T-helper 22 cell (primary cell): ENCODE results near the gene CDIP1.
A peak's percentile ranks its signal among the peaks of the same experiment; 100 is the strongest.

Experiments
- DNase-seq: peaks from one replicate; pipeline ENCODE4 v3.0.0-alpha.2; 2020; ENCODE audit warnings: low read depth

CDIP1 gene

DNA sequence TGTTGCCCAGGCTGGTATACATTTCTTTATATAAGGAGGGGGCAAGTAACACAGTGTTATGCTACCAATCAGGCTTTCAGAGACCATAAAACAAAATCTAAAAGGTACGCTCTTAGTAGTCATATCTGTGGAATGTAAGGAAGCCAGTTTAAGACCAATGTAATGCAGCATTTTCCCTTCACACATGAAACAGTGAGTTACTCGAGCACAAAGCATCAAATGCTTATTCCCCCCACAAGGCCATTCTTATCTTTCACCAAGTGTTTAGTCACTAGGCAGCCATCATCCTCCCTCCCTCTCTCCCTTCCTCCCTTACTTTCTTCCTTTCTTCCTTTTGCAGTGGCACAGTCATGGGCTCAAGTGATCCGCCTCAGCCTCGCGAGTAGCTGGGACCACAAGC, 49.5 kb downstream of the CDIP1 start:
- DNase-seq: no peak

DNA sequence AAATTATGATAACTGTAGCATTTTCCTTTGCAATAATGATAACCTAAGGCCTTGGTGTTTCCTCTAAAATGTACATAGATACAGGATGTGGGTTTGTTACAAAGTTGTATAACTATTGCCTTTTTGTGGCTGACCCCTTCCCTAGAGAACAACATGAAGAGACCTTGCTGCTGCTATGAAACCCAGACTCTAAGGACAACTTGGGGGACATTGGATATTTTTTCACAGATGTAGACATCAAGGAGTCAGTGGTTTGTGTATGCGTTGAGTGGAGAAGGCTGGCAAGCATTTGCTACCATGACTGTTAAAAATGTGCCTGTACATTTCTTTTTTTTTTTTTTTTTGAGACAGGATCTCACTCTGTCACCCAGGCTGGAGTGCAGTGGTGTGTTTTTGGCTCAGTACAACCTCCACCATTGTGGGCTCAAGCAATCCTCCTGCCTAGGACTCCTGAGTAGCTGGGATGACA, 50.0 kb downstream of the CDIP1 start:
- DNase-seq: peak; percentile 9

DNA sequence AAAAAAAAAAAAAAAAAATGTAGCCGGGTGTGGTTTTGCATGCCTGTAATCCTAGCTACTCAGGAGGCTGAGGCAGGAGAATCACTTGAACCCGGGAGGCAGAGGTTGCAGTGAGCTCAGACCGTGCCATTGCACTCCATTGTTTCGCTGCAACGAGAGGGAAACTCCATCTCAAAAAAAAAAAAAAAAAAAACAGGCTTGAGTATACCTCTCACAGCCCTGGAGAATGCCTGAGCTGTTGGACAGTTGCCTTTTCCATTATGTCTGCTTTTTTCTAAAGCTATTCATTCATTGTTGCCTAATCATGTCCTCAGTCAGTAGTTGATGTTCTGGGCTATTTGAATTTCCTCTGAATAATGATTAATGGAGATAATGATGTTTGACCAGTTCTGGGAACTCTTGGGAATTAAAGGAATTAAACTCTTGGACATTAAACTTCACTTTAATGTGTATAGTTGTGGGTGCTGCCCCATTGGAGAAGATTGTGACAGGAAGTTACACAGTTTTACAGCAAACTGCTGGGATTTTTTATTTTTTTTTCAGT, 50.5 kb downstream of the CDIP1 start:
- DNase-seq: no peak

DNA sequence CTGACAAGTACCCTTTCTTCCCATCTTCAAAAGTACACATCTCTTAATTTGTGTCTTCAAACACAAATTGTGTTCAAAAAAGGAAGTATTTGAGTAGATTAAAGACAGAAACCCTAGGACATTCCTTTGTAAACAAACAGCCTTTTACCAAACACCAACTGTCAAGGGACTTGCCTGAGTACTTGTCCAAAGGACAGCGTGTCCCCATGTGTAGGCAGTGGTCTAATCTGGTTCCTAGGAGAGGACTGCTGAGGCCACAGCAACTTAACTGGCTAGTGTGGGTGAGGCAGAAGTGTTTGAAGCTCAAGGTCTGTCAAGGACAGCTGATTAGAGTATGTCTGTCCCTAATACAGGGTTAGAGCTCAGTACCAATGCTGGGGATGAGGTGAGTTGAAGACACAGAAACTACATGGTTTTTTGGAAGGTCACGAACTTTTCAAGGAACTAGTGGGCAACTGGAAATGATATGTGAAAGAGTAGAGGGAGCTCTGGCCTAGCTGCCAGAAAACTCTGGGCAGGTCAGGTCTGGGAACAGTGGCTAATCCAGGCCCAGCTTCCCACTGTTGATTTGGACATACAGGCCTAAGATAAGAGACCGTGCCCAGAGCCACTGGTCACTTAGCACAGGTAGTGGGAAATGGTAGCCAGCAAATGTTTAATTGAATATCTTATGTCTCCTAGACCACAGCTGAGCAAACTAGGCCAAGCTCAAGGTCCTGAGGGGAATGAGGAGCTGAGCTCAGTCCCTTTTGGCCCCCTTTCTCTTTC, 52.3 kb downstream of the CDIP1 start:
- DNase-seq: no peak

DNA sequence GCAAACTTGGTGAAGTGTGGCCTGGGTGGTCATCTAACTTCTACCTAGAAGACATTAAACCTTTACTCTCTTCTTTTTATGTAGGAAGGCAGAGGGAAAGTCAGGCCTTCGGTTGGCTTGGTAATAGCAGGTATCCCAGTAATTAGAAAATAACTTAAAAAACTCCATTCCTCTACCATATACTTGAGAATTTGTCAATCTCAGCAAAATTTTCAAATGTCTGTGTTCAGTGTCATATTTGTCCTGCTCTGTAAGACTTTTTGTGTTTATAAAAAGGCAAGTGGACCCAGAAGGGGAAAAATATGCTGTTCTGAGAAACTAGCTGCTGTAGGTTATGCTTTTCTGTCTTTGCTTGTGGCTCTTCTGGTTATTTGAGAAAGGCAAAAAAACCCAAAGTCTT, 56.6 kb downstream of the CDIP1 start:
- no peak for DNase-seq

DNA sequence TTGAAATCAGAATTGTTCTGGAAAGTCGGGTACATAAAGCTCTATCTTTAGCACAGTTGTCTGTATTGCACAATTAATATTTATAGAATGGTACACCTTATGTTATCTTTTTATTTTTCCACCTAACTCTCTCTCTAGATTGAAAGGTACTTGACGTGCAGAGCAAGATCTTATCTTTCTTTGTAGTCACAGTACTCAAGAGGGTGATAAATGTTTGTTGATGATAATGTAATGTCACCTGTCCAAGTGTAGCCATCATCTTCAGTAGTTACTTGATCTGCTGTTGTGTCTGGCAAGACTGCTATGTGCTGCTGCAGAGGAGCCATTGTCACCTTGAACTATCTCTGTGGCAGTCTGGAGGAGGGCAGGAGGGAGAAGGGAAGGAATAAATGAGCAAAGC, 57.0 kb downstream of the CDIP1 start:
- no peak for DNase-seq

DNA sequence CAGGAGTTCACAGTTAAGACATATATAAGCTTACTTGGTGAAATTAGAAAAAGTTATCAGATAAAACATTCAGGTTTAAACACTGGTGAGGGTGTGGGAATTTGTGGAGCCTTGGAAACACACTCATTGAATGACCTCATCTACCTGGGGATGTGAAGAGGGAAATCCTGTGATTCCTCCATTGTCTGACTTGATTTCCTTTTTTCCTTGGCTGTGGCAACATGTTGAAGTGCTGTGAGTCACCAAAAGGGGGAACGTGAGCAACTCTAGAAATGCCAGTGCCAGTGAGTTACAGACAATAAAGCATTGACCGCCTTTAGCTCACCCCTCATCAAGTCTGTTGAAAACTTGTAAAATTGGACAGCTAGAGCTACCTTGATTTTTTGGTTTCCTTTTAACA, 60.6 kb downstream of the CDIP1 start:
- no peak for DNase-seq

DNA sequence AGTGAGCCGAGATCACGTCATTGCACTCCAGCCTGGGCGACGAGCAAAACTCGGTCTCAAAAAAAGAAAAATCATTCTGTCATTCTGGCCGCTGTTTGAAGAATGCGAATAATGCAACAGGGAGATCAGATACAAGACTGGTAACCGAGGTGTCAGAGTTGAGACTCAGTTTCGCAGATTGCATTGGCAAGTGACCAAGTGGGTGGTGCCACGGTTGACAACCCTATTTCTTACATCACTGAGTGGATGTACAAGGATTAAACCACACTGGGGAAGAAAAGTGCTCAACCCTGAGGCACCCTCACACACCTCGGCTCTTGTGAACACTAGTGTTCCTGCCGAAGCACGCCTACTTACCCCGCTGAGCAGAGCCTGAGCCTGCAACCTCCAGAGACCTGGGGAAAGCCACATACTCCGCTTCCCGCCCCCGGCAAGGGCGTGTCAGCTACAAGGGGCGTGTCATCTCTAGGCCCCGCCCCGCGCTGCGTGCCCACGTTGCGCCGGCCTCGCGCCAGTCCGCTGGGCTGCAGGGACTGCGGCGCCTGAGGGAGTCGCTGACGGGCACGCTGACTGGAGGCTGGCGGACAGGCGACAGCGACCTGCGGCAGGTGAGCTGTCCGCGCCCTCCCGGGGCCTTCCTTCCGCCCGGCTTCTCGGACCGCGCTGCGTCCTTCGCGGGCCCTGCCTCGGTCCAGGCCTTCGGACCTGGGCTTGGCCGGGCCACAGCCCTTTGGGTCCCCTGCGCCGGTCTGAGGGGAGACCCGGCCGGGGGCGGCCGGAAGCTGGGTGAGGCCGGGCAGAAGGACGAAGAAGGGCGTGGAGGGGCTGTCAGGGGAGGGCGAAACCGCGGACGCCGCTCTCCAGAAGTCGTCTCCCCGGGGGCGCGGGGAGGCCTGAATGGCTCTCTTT, 62.4 kb downstream of the CDIP1 start, which contains the start of gene HMOX2:
Gene HMOX2 (plus strand): TSS at position 519 of the 909 bp plus-strand sequence. CDS start 29,127 bp downstream, outside the sequence.
- DNase-seq: peak; percentile 83

DNA sequence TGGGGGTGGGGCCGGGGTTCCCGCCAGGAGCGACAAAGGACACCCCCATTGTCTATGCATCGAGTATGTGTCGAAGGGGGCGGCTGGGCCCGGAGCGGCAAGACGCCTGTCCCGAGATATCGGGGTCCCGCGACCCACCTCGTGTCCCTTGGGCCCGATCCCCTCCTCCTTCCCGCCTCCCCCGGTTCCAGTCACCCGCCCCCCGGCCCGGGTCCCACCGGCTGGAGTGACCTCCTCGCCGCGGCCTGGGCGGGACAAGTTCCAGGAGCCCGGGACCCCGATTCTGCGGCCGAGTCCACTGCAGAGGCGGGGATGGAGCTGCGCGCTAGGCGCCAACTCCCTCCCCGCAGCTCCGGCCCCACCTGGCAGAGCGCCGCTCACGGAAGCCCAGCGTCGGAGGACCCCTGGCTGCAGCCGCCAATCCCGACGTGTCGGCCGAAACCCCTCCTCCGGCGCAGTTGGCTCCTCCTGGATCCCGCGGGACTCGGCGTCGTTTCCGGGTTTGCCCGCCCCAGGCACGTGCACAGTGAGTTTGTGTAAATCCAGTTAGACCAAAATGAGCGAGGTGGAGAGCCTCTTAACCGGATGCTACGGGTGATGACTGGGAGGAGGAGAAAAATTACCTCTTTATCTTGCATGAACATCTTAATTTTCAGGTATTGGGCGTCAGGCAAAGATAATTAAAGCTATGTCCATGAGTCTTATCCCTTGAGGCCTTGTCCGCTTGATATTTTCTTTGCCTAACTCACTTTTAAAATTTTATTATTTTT, 64.2 kb downstream of the CDIP1 start, which contains the start of gene NMRAL1:
Gene NMRAL1 (minus strand): TSS at position 434 of the 770 bp plus-strand sequence. CDS start 493 bp downstream, outside the sequence.
- peak; percentile 89 for DNase-seq

DNA sequence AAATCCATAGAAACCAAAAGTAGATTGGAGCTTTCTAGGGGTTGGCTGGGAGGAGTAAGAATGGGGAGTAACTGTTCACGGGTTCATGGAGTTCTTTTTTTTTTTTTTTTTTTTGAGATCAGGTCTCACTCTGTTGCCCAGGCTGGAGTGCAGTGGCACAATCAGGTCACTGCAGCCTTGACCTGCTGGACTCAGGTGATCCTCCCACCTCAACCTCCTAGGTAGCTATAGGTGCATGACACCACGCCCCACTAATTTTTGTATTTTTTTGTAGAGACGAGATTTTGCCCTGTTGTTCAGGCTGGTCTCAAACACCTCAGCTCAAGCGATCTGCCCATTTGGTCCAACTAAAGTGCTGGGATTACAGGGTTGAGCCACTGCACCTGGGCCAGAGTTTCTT, 65.7 kb downstream of the CDIP1 start:
- no peak for DNase-seq

DNA sequence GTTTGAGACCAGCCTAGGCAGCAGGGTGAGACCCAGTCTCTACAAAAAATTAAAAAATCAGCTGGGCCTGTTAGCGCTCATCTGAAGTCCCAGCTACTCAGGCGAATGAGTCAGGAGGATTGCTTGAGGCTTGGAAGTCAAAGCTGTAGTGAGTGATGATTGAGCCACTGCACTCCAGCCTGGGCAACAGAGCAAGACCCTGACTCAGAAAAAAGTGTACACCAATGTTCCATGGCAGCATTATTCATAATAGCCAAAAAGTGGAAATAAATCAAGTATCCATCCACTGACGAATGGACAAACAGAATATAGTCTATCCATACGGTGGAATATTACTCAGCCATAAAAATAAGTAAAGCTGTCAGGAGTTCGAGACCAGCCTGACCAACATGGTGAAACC, 66.7 kb downstream of the CDIP1 start:
- no peak for DNase-seq

DNA sequence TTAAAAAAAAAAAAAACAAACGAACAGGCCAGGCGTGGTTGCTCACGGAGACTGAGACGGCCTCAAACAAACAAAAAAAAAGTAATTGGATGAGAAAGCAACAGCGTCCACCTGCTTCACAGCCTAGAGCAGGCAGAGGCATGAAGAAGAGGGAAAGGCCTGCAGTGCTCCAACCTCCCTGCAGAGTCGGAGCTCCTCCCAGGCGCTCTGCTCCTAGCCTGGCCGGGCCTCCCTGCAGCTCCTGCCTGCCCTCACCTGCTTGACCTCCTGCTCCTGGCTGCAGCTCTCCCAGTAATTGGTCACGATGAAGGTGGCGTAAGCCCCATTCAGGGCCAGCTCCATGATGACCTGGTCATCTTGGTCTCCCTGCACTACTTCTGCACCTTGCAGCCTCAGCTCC, 69.6 kb downstream of the CDIP1 start:
- no peak for DNase-seq

DNA sequence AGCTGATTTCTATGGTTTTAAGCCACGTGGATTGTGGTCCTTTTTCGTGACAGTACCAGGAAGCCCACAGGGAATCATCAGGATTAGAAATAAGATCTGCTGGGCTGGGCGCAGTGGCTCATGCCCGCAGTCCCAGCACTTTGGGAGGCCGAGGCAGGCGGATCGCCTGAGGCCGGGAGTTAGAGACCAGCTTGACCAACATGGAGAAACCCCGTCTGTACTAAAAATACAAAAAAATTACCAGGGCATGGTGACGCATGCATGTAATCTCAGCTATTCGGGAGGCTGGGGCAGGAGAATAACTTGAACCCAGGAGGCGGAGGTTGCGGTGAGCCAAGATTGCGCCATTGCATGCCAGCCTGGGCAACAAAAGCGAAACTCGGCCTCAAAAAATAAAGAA, 70.7 kb downstream of the CDIP1 start:
- DNase-seq: no peak

DNA sequence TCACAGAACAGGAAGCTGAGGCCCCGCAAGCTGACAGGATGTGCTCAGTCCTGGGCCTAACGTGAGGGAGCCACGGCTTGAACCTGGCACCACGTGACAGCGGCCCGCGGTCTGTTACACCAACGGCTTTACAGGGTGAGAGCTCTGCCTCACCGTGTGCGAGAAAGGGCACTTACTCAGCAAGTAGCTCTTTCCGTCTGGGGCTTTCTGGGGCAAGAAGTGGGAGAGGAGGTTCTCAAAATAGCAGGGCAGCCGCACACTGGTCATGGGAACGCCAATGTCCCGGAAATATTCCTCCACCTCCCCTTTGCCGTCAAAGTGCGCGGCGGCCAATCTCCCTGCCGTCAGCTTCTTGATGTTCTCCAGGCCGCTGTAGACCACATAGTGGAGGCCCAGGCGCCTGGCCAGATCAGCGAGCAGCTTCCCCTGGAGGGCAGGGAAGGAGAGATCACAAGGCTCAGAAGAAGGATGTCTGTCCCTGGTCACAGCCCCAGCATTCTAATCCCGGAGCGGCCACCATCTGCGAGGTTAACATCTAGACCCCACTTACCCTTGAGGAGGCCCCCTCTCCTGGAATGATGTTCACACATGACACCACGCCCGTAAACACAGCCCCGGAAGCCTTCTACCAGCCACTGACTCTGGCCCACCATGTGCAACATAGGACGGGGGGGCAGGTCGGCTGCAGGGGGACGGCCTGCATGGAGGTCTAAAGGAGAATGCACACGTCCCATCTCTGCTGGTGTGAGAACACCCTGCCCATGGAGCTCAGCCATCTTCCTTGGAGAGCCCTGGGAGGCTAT, 72.4 kb downstream of the CDIP1 start:
- DNase-seq: peak; percentile 41

DNA sequence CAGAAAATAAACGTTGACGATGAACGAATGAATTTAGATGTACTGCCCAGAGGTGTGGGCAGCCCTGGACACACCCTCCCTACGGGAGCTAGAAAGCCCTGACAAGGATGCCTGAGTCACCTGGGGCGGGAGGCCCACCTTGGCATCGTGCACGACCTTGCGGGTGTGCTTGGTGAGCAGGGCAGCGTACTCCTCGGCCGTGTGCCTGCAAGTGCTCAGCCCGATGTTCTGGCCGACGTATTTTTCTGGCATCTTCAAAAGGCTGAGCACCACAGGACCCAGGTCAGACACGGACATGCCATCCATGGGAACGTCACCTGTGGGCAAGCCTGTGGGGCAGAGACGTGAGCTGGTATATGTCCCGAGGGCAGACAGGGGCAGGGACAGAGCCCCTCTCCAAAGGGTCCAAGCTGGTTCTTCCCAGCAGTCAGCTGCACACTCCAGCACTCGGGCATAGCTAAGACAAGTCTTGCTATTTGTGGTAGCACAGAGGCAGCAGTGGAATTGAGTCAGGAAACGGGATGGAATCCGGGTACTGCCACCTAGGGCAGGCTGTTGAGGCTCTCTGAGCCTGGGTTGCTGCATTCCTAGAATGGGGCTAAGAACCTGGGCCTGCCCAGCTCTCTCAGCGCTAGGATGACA, 74.9 kb downstream of the CDIP1 start:
- no peak for DNase-seq

DNA sequence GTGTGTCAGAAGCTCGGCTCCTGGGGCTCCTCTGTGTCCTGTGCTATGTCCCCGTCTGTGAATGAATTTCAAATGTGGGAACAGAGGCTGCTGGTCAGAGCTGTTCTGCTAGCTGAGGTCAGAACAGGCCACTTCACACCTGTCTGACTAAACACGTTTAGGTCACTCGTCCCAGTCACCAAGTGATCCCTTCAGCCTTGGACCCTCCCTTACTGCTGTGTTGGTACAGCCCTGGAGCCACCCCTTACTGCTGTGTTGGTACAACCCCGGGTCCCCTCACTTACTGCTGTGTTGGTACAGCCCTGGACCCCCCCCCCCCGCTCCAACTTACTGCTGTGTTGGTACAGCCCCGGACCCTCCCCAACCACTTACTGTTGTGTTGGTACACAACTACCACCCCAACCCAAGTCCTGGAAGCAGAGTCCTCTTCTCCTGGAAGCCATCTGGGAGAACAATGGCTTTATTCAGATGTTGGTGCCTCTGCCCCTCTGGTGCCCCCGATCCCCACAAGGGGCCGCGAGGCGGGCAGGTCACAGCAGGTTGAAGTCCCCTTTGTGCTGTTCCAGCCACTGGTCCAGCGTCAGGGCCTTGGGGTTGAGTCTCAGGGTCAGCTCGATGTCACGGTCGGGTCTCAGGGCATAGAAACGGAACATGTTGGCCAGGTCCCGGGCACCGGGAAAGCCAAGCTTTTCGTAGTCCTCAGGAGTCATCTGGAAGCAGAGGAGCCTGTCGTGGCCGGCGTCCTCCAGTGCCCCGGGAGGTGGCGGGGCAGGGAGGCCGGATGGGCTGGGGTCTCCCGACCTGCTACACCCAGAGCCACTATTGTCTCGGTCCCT, 77.1 kb downstream of the CDIP1 start:
- no peak for DNase-seq

DNA sequence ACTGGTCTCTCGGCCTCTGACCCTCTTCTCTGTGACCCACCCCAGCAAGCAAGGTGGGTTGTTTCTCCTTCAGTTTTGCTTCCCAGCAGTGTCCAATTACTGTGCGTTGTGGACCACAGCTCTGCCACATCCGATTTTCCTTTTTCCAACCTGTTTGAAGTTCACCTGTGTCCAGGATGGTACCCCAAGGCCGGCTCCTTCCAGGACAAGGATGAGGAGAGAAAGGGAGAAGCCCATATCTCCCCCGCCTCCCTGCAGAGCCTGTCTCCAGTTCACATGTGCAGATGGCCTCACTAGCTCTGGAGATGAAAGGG, 77.7 kb downstream of the CDIP1 start:
- no peak for DNase-seq
